NCI-H128 (cell line): Measurements from ENCODE around the gene ABCC1.

Experiments
- DNase-seq: peaks from one replicate; lab custom pipeline; 2025; ENCODE audit not compliant: unreplicated experiment; lab: John Stamatoyannopoulos, UW

Gene ABCC1

GRCh38 chr16:16075488-16076422 is 126.3 kb downstream of the ABCC1 start:
- no peak for DNase-seq

- no peak for DNase-seq
Observed at GRCh38 chr16:16076423-16076813, 127.0 kb downstream of the ABCC1 start.

GRCh38 chr16:16080465-16081065 is 131.1 kb downstream of the ABCC1 start:
- no peak for DNase-seq

- no peak for DNase-seq
Observed at GRCh38 chr16:16081141-16081540, 131.7 kb downstream of the ABCC1 start.

GRCh38 chr16:16082255-16082654 is 132.8 kb downstream of the ABCC1 start:
- no peak for DNase-seq

- no peak for DNase-seq
Observed at GRCh38 chr16:16083421-16084156, 134.2 kb downstream of the ABCC1 start.

GRCh38 chr16:16084874-16085273 is 135.5 kb downstream of the ABCC1 start:
- DNase-seq = no peak

GRCh38 chr16:16086653-16087446 is 137.4 kb downstream of the ABCC1 start:
- DNase-seq = no peak

- DNase-seq = no peak
Observed at GRCh38 chr16:16090238-16090637, 140.8 kb downstream of the ABCC1 start.

GRCh38 chr16:16092925-16093627 is 143.7 kb downstream of the ABCC1 start:
- DNase-seq = no peak

- no peak for DNase-seq
Observed at GRCh38 chr16:16093628-16094332, 144.4 kb downstream of the ABCC1 start.

GRCh38 chr16:16095646-16096045 is 146.2 kb downstream of the ABCC1 start:
- no peak for DNase-seq

GRCh38 chr16:16096121-16096857 is 146.9 kb downstream of the ABCC1 start:
- no peak for DNase-seq

- no peak for DNase-seq
Observed at GRCh38 chr16:16096858-16097213, 147.4 kb downstream of the ABCC1 start.

- DNase-seq = no peak
Observed at GRCh38 chr16:16099320-16099719, 149.9 kb downstream of the ABCC1 start.

GRCh38 chr16:16100631-16101030 is 151.2 kb downstream of the ABCC1 start:
- no peak for DNase-seq

GRCh38 chr16:16101585-16101984 is 152.2 kb downstream of the ABCC1 start:
- DNase-seq = no peak

- no peak for DNase-seq
Observed at GRCh38 chr16:16102738-16103137, 153.3 kb downstream of the ABCC1 start.
